Kidney (tissue), 14 donors: ENCODE data around the gene FOSL2. TPM values are rescaled to one million over a fixed set of nuclear protein-coding genes. Genes with fewer than 3 reads are reported as not detected.
A peak's percentile ranks its signal among the peaks of the same experiment; 100 is the strongest.

Experiments
- DNase-seq, 5 donors: peaks; one replicate each; pipeline ENCODE4 v3.0.0-alpha.2; 2013 to 2020
- FAIRE-seq: peaks from 2 replicates; lab custom pipeline; 2012; peaks lifted over from hg19 to GRCh38; lab: Jason Lieb, UNC
- H3K27ac ChIP-seq, 2 donors: one replicate each; pipeline ENCODE4 v1.7.0; 2013; ENCODE audit warnings: low read depth in 2 of 2, low read length in 2 of 2, inconsistent platforms in 1 of 2
- H3K27me3 ChIP-seq: one replicate; pipeline ENCODE4 v1.7.1; 2013; ENCODE audit warnings: low read length, inconsistent platforms; ENCODE audit not compliant: control insufficient read depth, insufficient read depth
- H3K36me3 ChIP-seq, 3 donors: one replicate each; pipeline versions ENCODE4 v1.7.0 to v1.7.1; 2013; ENCODE audit warnings: low read length in 3 of 3, control low read depth in 1 of 3, inconsistent platforms in 1 of 3; ENCODE audit not compliant: insufficient read depth in 3 of 3, control insufficient read depth in 2 of 3
- H3K4me1 ChIP-seq, 3 donors: one replicate each; pipeline versions ENCODE4 v1.7.0 to v1.7.1; 2013; ENCODE audit warnings: low read length in 3 of 3, inconsistent platforms in 1 of 3, low read depth in 1 of 3; ENCODE audit not compliant: control insufficient read depth in 2 of 3, insufficient read depth in 2 of 3
- H3K4me3 ChIP-seq, 3 donors: one replicate each; pipeline versions ENCODE4 v1.7.0 to v1.8.1; 2013; ENCODE audit warnings: low read length in 3 of 3, control low read depth in 1 of 3, inconsistent platforms in 1 of 3
- H3K9ac ChIP-seq, 3 donors: one replicate each; pipeline versions ENCODE4 v1.7.0 to v1.7.1; 2013; ENCODE audit warnings: low read length in 3 of 3, control low read depth in 1 of 3, inconsistent platforms in 1 of 3
- H3K9me3 ChIP-seq, 3 donors: one replicate each; pipeline versions ENCODE4 v1.7.0 to v1.7.1; 2013; ENCODE audit warnings: low read length in 3 of 3, control low read depth in 1 of 3, inconsistent platforms in 1 of 3; ENCODE audit not compliant: control insufficient read depth in 2 of 3, insufficient read depth in 1 of 3
- CTCF ChIP-seq: IDR thresholded peaks from 3 replicates; pipeline ENCODE4 v1.5.1; 2012; ENCODE audit warnings: mild to moderate bottlenecking, moderate library complexity, borderline replicate concordance; ENCODE audit not compliant: insufficient read depth; ENCODE audit errors: extremely low read depth
- intact Hi-C: fragments of 100-400 bp; cut with DNase I; formaldehyde crosslinking; loops from one replicate; pipeline ENCODE4 v1.11.1; 2022
- polyA plus RNA-seq: library from polyadenylated mRNA; stranded (reverse); fragments of 350-450 nt; fragmentation: Illumina TruSeq; extraction: RNeasy Lipid Tissue Mini Kit (QIAGEN cat#74804); gene quantifications from one replicate; pipeline ENCODE4 v1.2.3, GENCODE V29; 2014; ENCODE audit warnings: low read depth, low replicate concordance; ENCODE audit not compliant: insufficient read depth
- total RNA-seq: library from RNA; stranded (reverse); fragmentation: NEBNext Ultra II Directional; extraction: Animal tissue kit (Norgen Biotek cat#: 25700); gene quantifications from one replicate; pipeline ENCODE4 v1.2.1, GENCODE V29; 2021
- donor health status: control.
- donor health status: control.
- donor health status: control.
- donor health status: control.
- donor health status: control.
- donor health status: DM: yes; HTN: yes; CAD: no.
- donor health status: Normal renal cell carcinoma (clear cell type).

Gene FOSL2
- total and polyA plus RNA-seq, 2 donors from 2014 or later = 20.6 to 149 TPM

GRCh38 chr2:28399956-28400355, 7.3 kb downstream of the FOSL2 start:
- no peak for FAIRE-seq
- Histone ChIP-seq H3K9me3 (no peaks in the 10 kb centered on the region), H3K27ac (peak overlapping the region in 1 of 2 donors; percentile 49), H3K36me3 (peaks cover 0 to 31% (median 27%) of the 10 kb centered on the region in 3 donors), H3K27me3 (no peaks in the 10 kb centered on the region), H3K4me3 (no peak overlapping the region), H3K9ac (peak overlapping the region in 2 of 3 donors; percentile 21 to 24), H3K4me1 (peaks cover 0 to 31% (median 4%) of the 10 kb centered on the region in 3 donors)
- TF ChIP-seq CTCF = no peak
- intact Hi-C loops = no loop called here
- DNase-seq = peak in 2 of 5 donors; percentile 74 to 79

- Histone ChIP-seq H3K9me3 (no peaks in the 10 kb centered on the region), H3K4me3 (no peak overlapping the region), H3K27me3 (no peaks in the 10 kb centered on the region), H3K4me1 (peaks cover 0 to 31% (median 4%) of the 10 kb centered on the region in 3 donors), H3K36me3 (peaks cover 0 to 35% (median 31%) of the 10 kb centered on the region in 3 donors), H3K27ac (no peak overlapping the region), H3K9ac (peak overlapping the region in 1 of 3 donors; percentile 24)
- FAIRE-seq (no peak), DNase-seq (no peak)
- TF ChIP-seq CTCF = no peak
- intact Hi-C loops = no loop called here
Observed at GRCh38 chr2:28400419-28400818, 7.8 kb downstream of the FOSL2 start.

- no peak for FAIRE-seq
- H3K4me3 ChIP-seq = no peak overlapping the region
- no peak overlapping the region for H3K9ac ChIP-seq
- H3K27ac ChIP-seq = no peak overlapping the region
- intact Hi-C loops = no loop called here
- H3K36me3 ChIP-seq = peaks cover 0 to 40% (median 36%) of the 10 kb centered on the region in 3 donors
- H3K9me3 ChIP-seq = no peaks in the 10 kb centered on the region
- TF ChIP-seq CTCF = no peak
- no peak for DNase-seq
- peaks cover 0 to 31% (median 4%) of the 10 kb centered on the region in 3 donors for H3K4me1 ChIP-seq
- H3K27me3 ChIP-seq = no peaks in the 10 kb centered on the region
Observed at GRCh38 chr2:28400921-28401320, 8.3 kb downstream of the FOSL2 start.

- no peak for FAIRE-seq
- H3K27ac ChIP-seq = no peak overlapping the region
- intact Hi-C loops = no loop called here
Observed at GRCh38 chr2:28401411-28401810, 8.8 kb downstream of the FOSL2 start.

More at GRCh38 chr2:28401411-28401810, 8.8 kb downstream of the FOSL2 start:
- peaks cover 0 to 43% (median 41%) of the 10 kb centered on the region in 3 donors for H3K36me3 ChIP-seq
- H3K27me3 ChIP-seq = no peaks in the 10 kb centered on the region
- H3K4me3 ChIP-seq = no peak overlapping the region
- no peak overlapping the region for H3K9ac ChIP-seq
- H3K9me3 ChIP-seq = no peaks in the 10 kb centered on the region
- TF ChIP-seq CTCF = no peak
- no peak for DNase-seq
- peaks cover 0 to 33% (median 4%) of the 10 kb centered on the region in 3 donors for H3K4me1 ChIP-seq
